ENCODE results near the gene CDSN.
A peak's percentile ranks its signal among the peaks of the same experiment; 100 is the strongest.

Gene CDSN

DNA sequence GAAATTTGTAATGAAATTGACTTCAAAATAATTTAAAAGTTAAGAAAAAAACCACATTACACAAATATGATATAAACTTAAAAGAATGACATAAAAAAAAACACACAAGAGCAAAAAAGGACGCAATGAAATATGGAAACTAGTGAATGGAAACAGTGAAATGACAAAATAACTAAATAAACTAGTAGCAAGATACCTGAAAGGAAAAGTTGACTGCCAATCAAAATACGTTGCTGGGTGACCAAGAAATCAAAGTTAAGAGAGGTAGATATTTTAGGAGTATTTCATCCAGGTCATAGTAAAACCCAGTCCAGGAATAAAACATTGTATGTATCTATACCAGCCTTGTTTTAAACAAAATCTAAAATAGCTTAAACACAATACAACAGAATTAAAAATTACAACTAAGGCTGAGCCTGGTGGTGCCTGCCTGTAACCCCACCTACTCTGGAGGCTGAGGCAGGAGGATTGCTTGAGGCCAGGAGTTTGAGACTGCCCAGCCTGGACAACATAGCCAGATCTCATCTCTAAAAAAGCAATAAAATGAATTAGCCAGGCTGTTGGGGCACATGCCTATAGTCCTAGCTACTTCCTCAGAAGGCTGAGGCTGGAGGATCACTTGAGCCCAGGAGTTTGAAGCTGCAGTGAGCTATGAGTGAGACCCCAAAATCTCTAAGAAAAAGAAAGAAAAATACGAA lies 29.8 kb downstream of the CDSN start:
- no peak overlapping the region for H3K27ac ChIP-seq
- TF ChIP-seq, protein P1, sequence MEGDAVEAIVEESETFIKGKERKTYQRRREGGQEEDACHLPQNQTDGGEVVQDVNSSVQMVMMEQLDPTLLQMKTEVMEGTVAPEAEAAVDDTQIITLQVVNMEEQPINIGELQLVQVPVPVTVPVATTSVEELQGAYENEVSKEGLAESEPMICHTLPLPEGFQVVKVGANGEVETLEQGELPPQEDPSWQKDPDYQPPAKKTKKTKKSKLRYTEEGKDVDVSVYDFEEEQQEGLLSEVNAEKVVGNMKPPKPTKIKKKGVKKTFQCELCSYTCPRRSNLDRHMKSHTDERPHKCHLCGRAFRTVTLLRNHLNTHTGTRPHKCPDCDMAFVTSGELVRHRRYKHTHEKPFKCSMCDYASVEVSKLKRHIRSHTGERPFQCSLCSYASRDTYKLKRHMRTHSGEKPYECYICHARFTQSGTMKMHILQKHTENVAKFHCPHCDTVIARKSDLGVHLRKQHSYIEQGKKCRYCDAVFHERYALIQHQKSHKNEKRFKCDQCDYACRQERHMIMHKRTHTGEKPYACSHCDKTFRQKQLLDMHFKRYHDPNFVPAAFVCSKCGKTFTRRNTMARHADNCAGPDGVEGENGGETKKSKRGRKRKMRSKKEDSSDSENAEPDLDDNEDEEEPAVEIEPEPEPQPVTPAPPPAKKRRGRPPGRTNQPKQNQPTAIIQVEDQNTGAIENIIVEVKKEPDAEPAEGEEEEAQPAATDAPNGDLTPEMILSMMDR (IDR thresholded peaks at IDR 0.05): no peak
- no peak for TF ChIP-seq ZFX (IDR thresholded peaks at IDR 0.05; ENCODE audit: borderline replicate concordance)

DNA sequence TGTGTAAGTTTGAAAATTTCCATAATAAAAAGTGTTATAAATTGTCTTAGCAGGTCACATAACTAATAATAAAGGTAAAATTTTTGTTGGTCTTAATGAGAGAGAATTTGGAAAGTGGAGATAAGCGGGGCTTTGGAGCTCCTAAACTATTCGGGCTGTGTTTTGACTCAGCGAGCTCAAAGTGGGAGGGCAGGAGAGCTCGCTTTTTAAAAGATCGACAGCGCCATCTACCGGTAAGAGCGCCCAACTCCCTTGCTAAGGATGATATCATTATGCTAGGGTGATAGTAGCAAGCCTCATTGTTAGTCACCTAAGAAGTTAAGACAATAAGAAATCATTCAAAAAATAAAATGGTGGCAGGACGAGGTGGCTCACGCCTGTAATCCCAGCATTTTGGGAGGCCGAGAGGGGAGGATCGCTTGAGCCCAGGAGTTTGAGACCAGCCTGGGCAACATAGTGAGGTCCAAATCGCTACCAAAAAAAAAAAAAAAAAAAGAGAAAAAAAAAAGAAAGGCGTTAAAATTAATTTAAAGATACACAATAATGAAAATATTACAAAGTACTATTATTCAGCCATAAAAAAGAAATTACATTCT lies 32.7 kb downstream of the CDSN start:
- TF ChIP-seq, protein P1 (IDR thresholded peaks at IDR 0.05): peak; percentile 80
- TF ChIP-seq ZFX (IDR thresholded peaks at IDR 0.05; ENCODE audit: borderline replicate concordance): no peak
- no peak overlapping the region for H3K27ac ChIP-seq

DNA sequence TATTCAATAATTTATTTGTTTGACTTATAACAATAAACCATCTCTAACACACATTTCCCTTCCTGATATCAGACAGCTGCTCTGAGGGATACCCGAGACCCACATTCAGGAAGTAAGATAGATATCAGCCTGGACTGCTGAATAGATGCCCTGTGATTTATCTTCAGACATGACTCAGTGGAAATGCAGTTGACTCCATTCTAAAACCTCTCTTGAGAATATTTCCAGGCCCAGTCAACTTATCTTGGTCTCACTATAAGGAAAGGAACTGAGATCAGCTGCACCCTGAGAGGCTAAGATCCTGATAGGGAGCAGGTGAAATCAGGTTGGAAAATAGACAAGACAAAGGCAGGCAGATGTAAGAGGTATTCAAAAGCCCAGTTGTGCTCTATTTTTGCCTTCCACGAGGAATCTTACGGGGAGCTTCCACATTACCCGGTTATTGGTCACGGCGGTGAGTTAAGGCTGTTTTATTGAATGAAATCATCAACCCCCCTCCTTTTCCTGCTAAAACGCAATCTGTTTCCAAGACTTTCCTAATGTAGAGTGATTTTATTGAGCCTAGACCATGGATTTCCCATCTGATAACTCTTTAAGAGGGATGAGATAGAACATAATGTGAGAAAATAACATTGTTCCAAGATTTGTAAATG lies 33.3 kb downstream of the CDSN start:
- H3K27ac ChIP-seq: no peak overlapping the region
- no peak for TF ChIP-seq ZFX (IDR thresholded peaks at IDR 0.05; ENCODE audit: borderline replicate concordance)
- TF ChIP-seq, protein P1 (IDR thresholded peaks at IDR 0.05): no peak

DNA sequence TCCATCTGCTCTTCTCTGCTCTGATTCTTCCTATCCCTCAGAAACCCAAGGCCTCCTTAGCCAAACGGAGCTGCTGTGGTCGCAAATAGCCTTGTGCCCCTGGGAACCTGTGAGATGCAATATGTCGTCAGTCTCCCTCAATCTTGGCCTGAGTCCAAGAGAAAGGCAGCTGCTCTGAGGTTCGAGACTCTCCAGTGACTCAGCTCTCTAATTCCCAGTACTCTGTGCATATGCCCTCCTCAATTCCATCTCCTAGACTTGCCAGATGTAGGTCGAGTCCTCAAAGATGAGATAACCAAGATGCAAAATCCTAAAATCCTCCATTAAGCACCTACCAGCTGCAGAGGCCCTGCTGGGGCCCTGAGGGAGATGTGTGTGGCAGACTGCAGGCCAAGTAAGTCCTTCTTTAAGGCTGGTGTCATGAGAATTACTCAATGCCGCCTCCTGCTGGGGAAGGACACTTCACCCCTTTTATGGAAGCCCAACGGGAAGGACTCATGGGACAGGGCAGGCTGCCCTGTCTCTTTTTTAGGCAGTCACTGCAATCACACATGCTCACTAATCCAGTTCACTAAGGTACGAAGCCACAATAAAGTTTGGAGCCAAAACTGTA lies 36.4 kb downstream of the CDSN start:
- H3K27ac ChIP-seq: no peak overlapping the region
- TF ChIP-seq, protein P1 (IDR thresholded peaks at IDR 0.05): peak; percentile 58
- TF ChIP-seq ZFX (IDR thresholded peaks at IDR 0.05; ENCODE audit: borderline replicate concordance): no peak

DNA sequence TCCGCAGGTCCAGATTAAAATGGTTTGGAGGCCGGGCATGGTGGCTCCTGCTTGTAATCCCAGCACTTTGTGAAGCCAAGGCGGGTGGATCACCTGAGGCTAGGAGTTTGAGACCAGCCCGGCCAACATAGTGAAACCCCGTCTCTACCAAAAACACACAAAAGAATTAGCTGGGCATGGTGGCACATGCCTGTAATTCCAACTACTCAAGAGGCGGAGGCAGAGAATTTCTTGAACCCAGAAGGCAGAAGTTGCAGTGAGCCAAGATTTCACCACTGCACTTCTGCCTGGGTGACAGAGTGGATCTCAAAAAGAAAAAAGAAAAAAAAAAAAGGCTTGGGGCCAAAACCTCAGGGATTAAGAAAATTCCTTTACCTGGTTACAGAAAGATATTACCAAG lies 38.4 kb downstream of the CDSN start:
- no peak overlapping the region for H3K27ac ChIP-seq
- TF ChIP-seq, protein P1 (IDR thresholded peaks at IDR 0.05): no peak
- no peak for TF ChIP-seq ZFX (IDR thresholded peaks at IDR 0.05; ENCODE audit: borderline replicate concordance)

DNA sequence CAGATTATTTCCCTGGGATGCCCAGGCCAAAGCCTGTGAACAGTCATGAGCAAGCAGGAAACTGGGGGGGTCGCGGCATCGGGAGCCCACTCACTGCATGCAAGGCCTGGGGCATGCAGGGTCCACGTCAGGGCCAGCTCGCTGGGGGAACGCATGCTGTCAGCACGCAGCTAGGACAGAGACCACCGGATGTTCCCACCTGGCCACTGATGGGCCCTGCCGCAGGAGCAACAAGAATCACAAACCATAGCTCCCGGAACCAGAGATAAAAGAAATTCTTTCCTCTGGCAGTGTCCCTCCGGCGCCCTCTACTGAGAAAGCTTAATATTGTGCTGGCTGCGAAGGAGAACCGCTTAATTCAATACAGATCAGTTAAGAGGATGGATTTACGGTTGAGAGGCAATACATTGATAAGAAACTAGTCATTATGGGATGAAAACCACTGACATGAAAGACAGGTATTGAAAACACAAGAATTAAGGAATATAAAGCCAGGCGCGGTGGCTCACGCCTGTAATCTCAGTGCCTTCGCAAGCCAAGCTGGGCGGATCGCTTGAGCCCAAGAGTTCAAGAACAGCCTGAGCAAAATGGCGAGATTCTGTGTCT lies 40.5 kb downstream of the CDSN start:
- no peak overlapping the region for H3K27ac ChIP-seq
- TF ChIP-seq ZFX (IDR thresholded peaks at IDR 0.05; ENCODE audit: borderline replicate concordance): no peak
- TF ChIP-seq, protein P1 (IDR thresholded peaks at IDR 0.05): peak; percentile 97

All from 22Rv1 (cell line).